ENCODE results near the gene ATXN10.

The ATXN10 gene

GRCh38 chr22:45833613-45834012, 162.0 kb downstream of the ATXN10 start:
- DNase-seq (ENCODE audit: low read depth) = no peak
- no peak for TF ChIP-seq MAX (IDR thresholded peaks at IDR 0.05; ENCODE audit: low read depth, low read length)
- TF ChIP-seq POLR2A (IDR thresholded peaks at IDR 0.05; ENCODE audit: extremely low read depth, insufficient read length) = no peak
- TF ChIP-seq CTCF (IDR thresholded peaks at IDR 0.05; ENCODE audit: low read depth, low read length) = no peak
- no peak for TF ChIP-seq MYC (IDR thresholded peaks at IDR 0.05; ENCODE audit: low read depth, low read length)
- no peak overlapping the region for H3K4me3 ChIP-seq (ENCODE audit: low read depth, low read length)

- no peak overlapping the region for H3K4me3 ChIP-seq (ENCODE audit: low read depth, low read length)
- no peak for DNase-seq (ENCODE audit: low read depth)
- TF ChIP-seq MYC (IDR thresholded peaks at IDR 0.05; ENCODE audit: low read depth, low read length) (no peak), CTCF (IDR thresholded peaks at IDR 0.05; ENCODE audit: low read depth, low read length) (no peak), POLR2A (IDR thresholded peaks at IDR 0.05; ENCODE audit: extremely low read depth, insufficient read length) (no peak), MAX (IDR thresholded peaks at IDR 0.05; ENCODE audit: low read depth, low read length) (no peak)
Measured at GRCh38 chr22:45834241-45834640, 162.6 kb downstream of the ATXN10 start.

GRCh38 chr22:45834795-45835194, 163.2 kb downstream of the ATXN10 start:
- DNase-seq (ENCODE audit: low read depth) = no peak
- no peak overlapping the region for H3K4me3 ChIP-seq (ENCODE audit: low read depth, low read length)
- TF ChIP-seq POLR2A (IDR thresholded peaks at IDR 0.05; ENCODE audit: extremely low read depth, insufficient read length) = no peak
- no peak for TF ChIP-seq MYC (IDR thresholded peaks at IDR 0.05; ENCODE audit: low read depth, low read length)
- TF ChIP-seq CTCF (IDR thresholded peaks at IDR 0.05; ENCODE audit: low read depth, low read length) = no peak
- TF ChIP-seq MAX (IDR thresholded peaks at IDR 0.05; ENCODE audit: low read depth, low read length) = no peak

GRCh38 chr22:45836418-45837169, 165.0 kb downstream of the ATXN10 start:
- TF ChIP-seq CTCF (IDR thresholded peaks at IDR 0.05; ENCODE audit: low read depth, low read length) (no peak), MAX (IDR thresholded peaks at IDR 0.05; ENCODE audit: low read depth, low read length) (no peak), POLR2A (IDR thresholded peaks at IDR 0.05; ENCODE audit: extremely low read depth, insufficient read length) (no peak), MYC (IDR thresholded peaks at IDR 0.05; ENCODE audit: low read depth, low read length) (no peak)
- H3K4me3 ChIP-seq (ENCODE audit: low read depth, low read length) = no peak overlapping the region
- no peak for DNase-seq (ENCODE audit: low read depth)

- DNase-seq (ENCODE audit: low read depth) = no peak
- TF ChIP-seq CTCF (IDR thresholded peaks at IDR 0.05; ENCODE audit: low read depth, low read length) (no peak), MAX (IDR thresholded peaks at IDR 0.05; ENCODE audit: low read depth, low read length) (no peak), POLR2A (IDR thresholded peaks at IDR 0.05; ENCODE audit: extremely low read depth, insufficient read length) (no peak), MYC (IDR thresholded peaks at IDR 0.05; ENCODE audit: low read depth, low read length) (no peak)
- H3K4me3 ChIP-seq (ENCODE audit: low read depth, low read length) = no peak overlapping the region
Measured at GRCh38 chr22:45837508-45837907, 165.9 kb downstream of the ATXN10 start.

Measured in NB4 (cell line).